HG02884 (cell line): ENCODE data around the gene ODAD4.
"Not testable (repeated sequence)": the region's sequence is repeated elsewhere in the genome, so short reads cannot be mapped to it uniquely, and the experiment has no call there.

Experiments
- ATAC-seq: cut with Tn5 transposase; IDR thresholded peaks from one replicate; pipeline ENCODE4 v1.9.1; 2021; ENCODE audit warnings: mild to moderate bottlenecking, moderate library complexity; ENCODE audit not compliant: unreplicated experiment

ODAD4 gene

DNA sequence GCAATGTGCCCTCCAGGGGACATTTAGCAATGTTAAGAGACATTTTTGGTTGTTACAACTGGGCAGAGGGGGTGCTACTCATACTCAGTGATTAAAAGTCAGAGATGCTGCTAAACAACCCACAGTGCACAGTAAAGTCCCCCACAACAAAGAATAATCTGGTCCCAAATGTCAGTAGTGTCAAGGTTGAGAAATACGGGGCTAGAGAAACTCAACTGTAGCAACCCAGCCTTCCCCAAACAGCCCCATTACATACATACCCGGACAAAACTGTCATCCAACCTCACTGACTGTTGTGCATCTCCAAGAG lies 66.4 kb downstream of the ODAD4 start:
- no peak for ATAC-seq

DNA sequence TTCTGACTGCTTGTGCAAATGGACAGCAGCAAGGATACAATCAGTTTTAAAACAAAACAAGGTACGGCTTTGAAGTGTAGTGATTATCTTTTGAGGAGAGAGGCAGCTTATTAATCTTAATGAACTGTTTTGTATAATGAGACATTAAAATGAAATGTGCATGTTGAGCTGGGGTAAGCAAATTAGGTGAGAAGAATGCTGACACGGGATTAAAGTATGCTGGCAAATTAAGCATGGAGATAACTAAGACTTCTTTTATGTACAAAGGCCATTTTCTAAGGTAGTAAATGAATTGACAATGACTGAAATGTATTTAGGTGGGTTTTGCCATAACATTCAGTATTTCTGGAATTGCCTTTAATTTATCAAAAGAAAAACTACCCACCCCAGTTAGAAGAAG lies 68.1 kb downstream of the ODAD4 start:
- no peak for ATAC-seq

DNA sequence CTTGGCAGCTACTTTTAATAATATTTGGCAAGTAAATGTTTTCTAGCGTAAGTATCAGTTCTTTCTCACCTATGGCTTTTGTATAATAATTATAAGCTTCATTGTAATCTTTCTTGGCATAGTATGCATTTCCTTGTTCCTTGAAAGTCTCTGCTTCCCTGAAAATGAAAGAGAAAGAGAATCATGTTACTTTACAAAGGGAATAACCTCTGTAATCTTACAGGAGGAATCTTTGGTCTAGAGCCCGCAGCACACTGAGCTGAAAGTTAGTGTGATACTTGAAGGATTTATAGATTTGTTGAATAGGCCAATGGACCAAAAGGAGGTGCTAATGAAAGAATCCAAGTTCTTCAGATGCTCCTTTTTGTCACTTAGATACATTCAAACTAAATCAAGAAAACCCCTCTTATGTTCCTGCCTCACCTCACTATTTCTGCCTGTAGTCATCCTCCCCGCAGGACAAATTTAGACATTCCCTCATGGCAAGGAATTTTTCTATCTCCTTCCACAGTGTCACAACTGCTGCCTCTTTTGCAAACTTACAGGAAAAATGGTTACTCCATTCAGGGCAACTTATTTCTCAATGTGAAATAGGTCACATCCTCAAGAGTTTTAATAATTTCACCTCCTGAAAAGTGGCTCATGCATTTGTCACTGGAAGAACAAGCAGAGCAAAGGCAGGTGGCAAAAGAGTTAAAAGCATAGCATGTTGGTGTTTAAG lies 70.2 kb downstream of the ODAD4 start:
- ATAC-seq, result no peak

DNA sequence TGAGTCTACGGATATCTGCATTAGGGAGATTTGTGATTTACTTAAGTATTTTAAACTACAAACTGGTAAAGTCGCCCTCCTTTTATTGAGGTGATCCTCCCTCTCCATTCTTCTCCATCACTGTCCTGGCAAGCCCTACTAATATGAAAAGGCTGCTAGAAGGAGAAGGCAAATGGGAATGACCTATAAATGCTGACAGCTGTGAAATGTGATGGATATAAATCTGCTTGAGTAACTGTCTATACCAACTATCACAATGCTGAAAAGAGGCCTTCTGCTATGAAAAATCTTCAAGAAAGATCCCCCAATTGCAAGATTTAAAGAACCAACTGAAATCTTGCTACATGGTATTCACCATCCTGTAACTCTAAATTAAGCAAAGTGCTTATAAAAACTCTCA lies 71.3 kb downstream of the ODAD4 start:
- no peak for ATAC-seq

DNA sequence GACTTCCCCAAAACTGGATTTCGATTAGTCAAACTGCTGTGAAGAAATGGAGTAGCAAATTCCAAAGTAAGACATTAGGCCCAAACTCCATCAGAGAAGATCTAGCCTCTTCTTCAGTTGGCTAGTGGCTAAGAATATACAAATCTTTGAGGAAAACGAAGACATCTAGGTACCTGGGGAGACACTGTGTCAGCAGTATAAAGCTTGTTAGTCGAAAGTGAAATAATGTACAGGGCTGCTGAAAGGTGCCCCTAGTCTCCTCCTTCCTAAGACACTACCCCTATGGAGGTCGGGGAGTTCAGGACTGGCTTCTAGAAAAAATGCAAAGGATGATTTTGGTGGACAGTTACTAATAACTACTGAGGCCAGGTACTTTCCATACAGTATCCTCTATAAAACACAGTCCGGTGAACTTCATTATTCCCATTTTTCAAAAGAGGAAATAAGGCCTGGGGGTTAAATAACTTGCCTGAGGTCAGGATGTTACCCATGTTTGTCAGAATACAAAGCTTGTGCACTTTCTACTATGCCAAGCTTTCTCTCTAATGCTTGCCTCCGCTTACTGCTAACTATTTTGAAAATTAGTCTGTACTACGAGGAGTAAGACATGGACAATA lies 71.9 kb downstream of the ODAD4 start:
- no peak for ATAC-seq

DNA sequence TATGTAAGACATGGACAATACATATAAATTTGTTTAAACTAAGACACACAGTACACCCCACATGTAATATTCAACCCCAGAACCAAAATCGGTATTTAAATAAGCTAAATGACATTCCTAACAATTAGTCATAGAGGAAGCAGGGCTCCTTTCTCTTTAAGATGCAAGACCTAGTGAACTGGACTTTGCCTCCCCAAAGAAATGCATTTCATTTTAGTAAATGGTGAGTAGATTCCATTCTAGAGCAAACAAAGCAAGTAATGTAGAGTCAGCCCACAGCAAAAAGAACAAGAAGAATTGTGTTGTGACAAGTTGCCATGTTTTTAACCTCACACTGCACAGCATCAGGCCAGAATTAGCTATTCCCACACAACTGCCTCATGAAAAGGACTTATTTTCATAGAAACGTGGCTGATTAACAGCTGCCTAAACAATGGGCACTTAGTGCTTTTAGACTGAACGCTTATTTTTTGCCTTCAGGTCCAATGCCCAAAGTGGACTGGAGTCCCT lies 72.4 kb downstream of the ODAD4 start:
- ATAC-seq, result no peak

DNA sequence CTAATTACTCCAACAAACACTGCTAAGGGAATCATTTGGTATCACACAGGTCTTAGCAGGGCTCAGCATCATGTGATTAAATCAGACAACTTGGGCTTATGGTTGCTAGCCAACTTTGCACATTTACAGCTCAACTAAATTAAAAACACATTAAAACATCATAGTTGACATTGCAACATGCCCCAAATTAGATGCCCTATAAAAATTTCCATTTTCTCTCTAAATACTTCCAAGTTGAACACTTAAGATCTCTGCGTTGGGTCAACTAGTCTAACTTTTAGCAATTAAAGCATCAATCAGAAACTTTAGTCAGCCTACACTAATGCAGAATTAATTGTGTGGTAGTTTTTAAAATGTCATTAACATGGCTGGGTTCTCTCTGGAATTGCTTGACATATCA lies 74.7 kb downstream of the ODAD4 start:
- ATAC-seq, result no peak

DNA sequence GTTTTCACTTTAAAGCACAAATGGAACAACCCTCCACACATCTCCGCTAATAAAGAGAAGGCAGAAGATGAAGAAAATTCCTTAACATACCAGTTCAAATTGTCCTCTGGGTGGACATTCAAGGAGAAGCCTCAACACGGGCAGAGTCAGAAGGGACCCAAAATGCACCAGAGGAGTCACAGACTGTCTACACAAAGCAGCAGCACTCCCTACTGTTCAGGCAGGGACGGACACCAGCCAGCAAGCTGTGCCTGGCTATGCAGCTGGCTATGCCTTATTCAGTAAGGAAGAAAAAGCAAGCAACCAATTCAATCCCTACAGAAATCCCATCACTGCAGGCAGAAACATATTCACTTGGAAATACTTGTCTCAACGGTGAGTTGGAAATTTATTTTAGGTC lies 78.8 kb downstream of the ODAD4 start:
- no peak for ATAC-seq

DNA sequence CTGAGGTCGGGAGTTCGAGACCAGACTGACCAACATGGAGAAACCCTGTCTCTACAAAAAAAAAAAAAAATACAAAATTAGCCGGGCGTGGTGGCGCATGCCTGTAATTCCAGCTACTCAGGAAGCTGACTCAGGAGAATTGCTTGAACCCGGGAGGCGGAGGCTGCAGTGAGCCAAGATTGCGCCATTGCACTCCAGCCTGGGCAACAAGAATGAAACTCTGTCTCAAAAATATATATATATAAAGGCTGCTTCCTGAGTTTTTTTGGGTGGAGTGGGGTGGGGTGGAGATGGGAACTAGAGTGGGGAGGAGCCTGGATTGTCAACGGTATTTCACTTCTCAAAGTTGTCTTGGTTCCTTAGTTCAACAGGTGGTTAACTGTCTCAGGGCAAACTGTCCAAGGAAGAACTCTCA lies 79.9 kb downstream of the ODAD4 start:
- ATAC-seq, result not testable (repeated sequence)

DNA sequence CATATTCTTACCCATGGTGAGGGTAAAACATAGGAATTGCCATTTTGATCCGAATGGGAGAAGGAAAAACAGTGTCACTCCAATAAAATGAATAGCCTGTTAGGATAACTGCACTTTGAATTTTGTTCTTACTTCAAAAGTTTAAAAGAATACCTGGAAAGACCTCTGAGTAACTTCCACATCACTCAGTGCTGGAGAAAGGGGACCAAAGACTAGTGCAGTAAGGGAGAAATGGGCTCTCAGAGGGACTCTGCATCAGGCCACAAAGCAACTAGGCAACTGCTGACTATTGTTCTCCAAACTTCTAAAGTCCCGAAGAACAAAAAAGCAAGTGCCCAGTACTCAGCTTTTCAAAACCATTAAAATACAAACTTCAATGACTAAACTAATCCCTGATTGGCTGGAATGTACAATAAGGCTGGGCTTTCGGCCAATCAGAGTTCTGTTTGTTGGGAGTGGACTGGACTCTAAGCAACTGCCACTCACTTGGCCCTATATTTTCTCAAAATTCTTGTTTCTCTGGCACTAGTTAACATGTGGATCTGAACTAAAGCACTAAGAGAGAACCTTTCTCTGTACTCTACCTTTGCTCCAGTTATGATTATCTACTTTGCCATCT lies 80.6 kb downstream of the ODAD4 start:
- no peak for ATAC-seq

DNA sequence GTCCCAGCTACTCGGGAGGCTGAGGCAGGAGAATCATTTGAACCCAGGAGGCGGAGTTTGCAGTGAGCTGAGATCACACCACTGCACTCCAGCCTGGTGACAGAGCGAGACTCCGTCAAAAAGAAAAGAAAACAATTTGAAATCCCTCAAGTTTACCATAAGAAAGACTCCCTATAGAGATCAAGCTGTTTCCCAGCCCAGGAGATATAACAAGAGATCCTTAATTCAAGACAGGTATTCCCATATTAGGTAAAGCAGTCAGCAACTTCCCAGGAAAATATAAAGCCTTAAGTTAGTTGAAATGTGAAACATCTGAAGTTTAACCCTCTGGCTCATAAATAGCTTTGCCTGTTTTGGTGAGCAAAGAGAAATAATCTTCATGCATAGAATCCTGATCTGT lies 81.9 kb downstream of the ODAD4 start:
- ATAC-seq, result not testable (repeated sequence)

DNA sequence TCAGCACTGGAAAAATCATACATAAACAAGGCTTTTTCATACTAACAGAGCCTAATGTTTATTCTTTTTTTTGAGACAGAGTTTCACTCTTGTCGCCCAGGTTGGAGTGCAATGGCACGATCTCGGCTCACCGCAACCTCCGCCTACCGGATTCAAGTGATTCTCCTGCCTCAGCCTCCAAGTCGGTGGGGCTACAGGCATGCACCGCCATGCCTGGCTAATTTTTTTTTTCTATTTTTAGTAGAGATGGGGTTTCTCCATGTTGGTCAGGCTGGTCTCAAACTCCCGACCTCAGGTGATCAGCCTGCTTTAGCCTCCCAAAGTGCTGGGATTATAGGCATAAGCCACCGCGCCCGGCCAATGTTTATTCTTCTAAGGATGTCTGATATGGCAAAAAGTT lies 83.3 kb downstream of the ODAD4 start:
- not testable (repeated sequence) for ATAC-seq
